ENCODE results near the gene MYZAP. TPM values are rescaled to one million over a fixed set of nuclear protein-coding genes. Genes with fewer than 3 reads are reported as not detected.

Gene MYZAP
- total and polyA plus RNA-seq, 2 experiments from 2014 or later, result 1.0 to 1.5 TPM

DNA sequence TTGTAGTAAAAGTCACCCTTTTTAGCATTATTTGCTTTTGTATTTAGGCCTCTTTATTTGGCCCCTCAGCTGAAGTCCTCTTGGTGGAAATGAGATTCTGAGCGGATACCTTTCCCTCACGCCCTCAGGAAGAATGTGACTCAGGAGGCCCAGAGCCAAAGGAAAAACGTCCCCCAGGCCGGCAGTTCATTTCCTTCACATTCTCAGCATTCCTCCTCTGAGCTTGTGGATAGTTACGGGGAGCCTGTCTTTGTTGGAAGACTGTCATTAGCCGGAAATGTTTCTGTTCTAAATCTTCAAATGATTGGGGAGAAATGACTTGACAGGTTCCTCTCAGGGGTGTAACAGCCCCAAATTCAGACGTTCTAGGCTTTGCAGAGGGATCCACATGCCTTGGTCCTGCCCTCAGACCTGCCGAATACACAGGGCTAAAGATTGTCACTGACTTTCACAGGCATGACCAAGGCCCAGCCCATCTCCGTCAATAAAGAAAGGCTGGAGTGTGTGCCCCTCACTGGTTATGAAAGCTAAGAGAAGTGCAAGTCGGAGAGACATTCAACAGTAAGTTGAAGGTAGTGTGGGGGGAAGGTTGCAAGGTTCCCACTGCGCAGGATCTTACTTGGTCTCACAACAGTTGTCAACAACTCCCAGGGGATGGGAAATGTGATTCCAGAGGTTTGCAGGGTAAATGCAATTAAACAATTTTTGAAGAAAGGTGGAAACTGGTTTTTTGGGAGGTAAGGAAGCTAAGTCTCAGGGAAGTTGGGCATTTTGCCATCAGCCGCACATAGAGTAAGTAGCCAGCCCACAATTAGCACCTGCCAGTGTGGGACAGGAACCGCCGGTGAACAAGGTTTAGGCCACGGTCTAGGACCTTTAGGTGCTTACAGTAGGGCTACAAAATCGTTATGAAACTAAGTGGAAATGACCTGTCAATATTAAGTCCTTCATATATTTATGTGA, 39.7 kb upstream of the MYZAP start:
- Histone ChIP-seq H4K20me1 (replicated peaks; ENCODE audit: insufficient read depth) (no peaks in the 10 kb centered on the region), H3F3A (replicated peaks; ENCODE audit: low read depth) (no peaks in the 10 kb centered on the region), H3K9me2 (ENCODE audit: insufficient read depth) (0 out of 2 replicates have a peak, but pooled peaks cover 2% of the 10 kb centered on the region), H2AFZ (no peak overlapping the region), H3K36me3 (ENCODE audit: insufficient read depth) (no peaks in the 10 kb centered on the region), H3K4me3 (no peak overlapping the region), H3K4me2 (no peak overlapping the region), H3K4me1 (ENCODE audit: insufficient read depth) (peaks cover 4% of the 10 kb centered on the region; the same call in 1 of the 2 replicates), H3K27me3 (ENCODE audit: insufficient read depth) (no peaks in the 10 kb centered on the region), H3K27ac (ENCODE audit: low read depth) (peak overlapping the region; percentile 73), H3K79me2 (replicated peaks; ENCODE audit: insufficient read depth) (no peaks in the 10 kb centered on the region)
- no peaks in the 10 kb centered on the region for H3K9me3 Mint-ChIP-seq
- peaks cover 31% of the 10 kb centered on the region for H3K4me1 Mint-ChIP-seq
- peaks cover 35% of the 10 kb centered on the region for H3K36me3 Mint-ChIP-seq (ENCODE audit: low read depth)
- no peak overlapping the region; the same call in 2 of the 3 replicates for H3K4me3 Mint-ChIP-seq
- peak; percentile 89 for DNase-seq (ENCODE audit: low spot score)
- H3K27ac Mint-ChIP-seq, result peak overlapping the region; percentile 87
- H3K27me3 Mint-ChIP-seq (ENCODE audit: insufficient read depth, low read depth, poor library complexity), result peaks cover 12% of the 10 kb centered on the region
- TF ChIP-seq EZH2phosphoT487 (IDR thresholded peaks at IDR 0.05; ENCODE audit: unreplicated experiment), result no peak
- TF ChIP-seq ZNF114 (CRISPR knock-in tag; IDR thresholded peaks at IDR 0.05), result no peak
- TF ChIP-seq, protein P1, sequence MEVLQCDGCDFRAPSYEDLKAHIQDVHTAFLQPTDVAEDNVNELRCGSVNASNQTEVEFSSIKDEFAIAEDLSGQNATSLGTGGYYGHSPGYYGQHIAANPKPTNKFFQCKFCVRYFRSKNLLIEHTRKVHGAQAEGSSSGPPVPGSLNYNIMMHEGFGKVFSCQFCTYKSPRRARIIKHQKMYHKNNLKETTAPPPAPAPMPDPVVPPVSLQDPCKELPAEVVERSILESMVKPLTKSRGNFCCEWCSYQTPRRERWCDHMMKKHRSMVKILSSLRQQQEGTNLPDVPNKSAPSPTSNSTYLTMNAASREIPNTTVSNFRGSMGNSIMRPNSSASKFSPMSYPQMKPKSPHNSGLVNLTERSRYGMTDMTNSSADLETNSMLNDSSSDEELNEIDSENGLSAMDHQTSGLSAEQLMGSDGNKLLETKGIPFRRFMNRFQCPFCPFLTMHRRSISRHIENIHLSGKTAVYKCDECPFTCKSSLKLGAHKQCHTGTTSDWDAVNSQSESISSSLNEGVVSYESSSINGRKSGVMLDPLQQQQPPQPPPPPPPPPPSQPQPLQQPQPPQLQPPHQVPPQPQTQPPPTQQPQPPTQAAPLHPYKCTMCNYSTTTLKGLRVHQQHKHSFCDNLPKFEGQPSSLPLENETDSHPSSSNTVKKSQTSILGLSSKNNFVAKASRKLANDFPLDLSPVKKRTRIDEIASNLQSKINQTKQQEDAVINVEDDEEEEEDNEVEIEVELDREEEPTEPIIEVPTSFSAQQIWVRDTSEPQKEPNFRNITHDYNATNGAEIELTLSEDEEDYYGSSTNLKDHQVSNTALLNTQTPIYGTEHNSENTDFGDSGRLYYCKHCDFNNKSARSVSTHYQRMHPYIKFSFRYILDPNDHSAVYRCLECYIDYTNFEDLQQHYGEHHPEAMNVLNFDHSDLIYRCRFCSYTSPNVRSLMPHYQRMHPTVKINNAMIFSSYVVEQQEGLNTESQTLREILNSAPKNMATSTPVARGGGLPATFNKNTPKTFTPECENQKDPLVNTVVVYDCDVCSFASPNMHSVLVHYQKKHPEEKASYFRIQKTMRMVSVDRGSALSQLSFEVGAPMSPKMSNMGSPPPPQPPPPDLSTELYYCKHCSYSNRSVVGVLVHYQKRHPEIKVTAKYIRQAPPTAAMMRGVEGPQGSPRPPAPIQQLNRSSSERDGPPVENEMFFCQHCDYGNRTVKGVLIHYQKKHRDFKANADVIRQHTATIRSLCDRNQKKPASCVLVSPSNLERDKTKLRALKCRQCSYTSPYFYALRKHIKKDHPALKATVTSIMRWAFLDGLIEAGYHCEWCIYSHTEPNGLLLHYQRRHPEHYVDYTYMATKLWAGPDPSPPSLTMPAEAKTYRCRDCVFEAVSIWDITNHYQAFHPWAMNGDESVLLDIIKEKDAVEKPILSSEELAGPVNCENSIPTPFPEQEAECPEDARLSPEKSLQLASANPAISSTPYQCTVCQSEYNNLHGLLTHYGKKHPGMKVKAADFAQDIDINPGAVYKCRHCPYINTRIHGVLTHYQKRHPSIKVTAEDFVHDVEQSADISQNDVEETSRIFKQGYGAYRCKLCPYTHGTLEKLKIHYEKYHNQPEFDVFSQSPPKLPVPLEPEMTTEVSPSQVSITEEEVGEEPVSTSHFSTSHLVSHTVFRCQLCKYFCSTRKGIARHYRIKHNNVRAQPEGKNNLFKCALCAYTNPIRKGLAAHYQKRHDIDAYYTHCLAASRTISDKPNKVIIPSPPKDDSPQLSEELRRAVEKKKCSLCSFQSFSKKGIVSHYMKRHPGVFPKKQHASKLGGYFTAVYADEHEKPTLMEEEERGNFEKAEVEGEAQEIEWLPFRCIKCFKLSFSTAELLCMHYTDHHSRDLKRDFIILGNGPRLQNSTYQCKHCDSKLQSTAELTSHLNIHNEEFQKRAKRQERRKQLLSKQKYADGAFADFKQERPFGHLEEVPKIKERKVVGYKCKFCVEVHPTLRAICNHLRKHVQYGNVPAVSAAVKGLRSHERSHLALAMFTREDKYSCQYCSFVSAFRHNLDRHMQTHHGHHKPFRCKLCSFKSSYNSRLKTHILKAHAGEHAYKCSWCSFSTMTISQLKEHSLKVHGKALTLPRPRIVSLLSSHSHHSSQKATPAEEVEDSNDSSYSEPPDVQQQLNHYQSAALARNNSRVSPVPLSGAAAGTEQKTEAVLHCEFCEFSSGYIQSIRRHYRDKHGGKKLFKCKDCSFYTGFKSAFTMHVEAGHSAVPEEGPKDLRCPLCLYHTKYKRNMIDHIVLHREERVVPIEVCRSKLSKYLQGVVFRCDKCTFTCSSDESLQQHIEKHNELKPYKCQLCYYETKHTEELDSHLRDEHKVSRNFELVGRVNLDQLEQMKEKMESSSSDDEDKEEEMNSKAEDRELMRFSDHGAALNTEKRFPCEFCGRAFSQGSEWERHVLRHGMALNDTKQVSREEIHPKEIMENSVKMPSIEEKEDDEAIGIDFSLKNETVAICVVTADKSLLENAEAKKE (CRISPR knock-in tag; IDR thresholded peaks at IDR 0.05), result peak; percentile 49; the same call in 1 of the 2 replicates
- TF ChIP-seq, protein P2, sequence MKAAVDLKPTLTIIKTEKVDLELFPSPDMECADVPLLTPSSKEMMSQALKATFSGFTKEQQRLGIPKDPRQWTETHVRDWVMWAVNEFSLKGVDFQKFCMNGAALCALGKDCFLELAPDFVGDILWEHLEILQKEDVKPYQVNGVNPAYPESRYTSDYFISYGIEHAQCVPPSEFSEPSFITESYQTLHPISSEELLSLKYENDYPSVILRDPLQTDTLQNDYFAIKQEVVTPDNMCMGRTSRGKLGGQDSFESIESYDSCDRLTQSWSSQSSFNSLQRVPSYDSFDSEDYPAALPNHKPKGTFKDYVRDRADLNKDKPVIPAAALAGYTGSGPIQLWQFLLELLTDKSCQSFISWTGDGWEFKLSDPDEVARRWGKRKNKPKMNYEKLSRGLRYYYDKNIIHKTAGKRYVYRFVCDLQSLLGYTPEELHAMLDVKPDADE (IDR thresholded peaks at IDR 0.05), result no peak
- TF ChIP-seq, protein P3, sequence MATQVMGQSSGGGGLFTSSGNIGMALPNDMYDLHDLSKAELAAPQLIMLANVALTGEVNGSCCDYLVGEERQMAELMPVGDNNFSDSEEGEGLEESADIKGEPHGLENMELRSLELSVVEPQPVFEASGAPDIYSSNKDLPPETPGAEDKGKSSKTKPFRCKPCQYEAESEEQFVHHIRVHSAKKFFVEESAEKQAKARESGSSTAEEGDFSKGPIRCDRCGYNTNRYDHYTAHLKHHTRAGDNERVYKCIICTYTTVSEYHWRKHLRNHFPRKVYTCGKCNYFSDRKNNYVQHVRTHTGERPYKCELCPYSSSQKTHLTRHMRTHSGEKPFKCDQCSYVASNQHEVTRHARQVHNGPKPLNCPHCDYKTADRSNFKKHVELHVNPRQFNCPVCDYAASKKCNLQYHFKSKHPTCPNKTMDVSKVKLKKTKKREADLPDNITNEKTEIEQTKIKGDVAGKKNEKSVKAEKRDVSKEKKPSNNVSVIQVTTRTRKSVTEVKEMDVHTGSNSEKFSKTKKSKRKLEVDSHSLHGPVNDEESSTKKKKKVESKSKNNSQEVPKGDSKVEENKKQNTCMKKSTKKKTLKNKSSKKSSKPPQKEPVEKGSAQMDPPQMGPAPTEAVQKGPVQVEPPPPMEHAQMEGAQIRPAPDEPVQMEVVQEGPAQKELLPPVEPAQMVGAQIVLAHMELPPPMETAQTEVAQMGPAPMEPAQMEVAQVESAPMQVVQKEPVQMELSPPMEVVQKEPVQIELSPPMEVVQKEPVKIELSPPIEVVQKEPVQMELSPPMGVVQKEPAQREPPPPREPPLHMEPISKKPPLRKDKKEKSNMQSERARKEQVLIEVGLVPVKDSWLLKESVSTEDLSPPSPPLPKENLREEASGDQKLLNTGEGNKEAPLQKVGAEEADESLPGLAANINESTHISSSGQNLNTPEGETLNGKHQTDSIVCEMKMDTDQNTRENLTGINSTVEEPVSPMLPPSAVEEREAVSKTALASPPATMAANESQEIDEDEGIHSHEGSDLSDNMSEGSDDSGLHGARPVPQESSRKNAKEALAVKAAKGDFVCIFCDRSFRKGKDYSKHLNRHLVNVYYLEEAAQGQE (IDR thresholded peaks at IDR 0.05; ENCODE audit: unreplicated experiment), result no peak
- ATAC-seq, result peak; percentile 59
